GM19099 (cell line): Measurements from ENCODE around the gene VAV3.

Experiments
- POLR2A ChIP-seq: IDR thresholded peaks from 3 replicates; pipeline ENCODE4 v1.6.1; 2011; ENCODE audit warnings: low read depth; ENCODE audit not compliant: insufficient read length; ENCODE audit errors: extremely low read depth

VAV3 gene

DNA sequence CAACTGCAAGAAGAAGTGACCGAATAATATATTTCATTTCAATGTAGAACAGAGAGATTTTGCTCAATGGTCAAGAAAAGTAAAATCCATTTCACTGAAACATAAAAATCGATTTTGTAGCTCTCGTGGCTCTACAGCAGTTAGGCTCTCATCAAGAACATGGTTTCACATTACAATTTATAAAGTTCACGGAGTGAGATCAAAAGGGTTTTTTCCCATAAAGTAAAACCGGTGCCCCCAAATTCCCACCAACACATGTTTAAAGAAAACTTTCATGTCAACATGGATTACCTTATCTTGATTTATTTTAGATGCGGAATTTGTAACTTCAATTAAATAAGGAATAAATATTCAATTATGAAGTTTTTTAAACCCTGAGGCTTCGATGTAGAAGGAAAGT lies 16.3 kb upstream of the VAV3 start:
- no peak for TF ChIP-seq POLR2A

GRCh38 chr1:107979926-107980325 lies 14.9 kb upstream of the VAV3 start:
- TF ChIP-seq POLR2A, result no peak

GRCh38 chr1:107979088-107979487 lies 14.1 kb upstream of the VAV3 start:
- TF ChIP-seq POLR2A, result no peak

- no peak for TF ChIP-seq POLR2A
Measured at GRCh38 chr1:107976836-107977235, 11.9 kb upstream of the VAV3 start.

GRCh38 chr1:107976431-107976830 lies 11.5 kb upstream of the VAV3 start:
- no peak for TF ChIP-seq POLR2A

DNA sequence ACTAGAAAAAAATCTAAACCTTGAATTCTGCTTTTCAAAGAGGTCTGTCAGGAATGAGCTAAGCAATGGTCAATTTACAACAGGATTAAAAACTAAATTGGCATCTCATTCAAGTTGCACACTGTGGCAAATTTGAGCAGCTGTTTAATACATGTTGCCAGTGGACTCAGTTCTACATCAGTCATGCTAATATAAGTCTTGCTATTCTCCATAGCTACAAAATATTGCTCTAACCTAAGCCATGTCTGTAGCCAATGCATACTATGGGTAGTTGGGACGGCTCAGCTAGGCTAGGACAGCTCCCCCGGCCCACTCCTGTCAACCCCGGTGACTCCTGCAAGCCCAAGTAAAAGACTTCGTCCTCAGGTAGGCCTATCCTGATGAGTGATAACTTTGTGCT lies 10.9 kb upstream of the VAV3 start:
- TF ChIP-seq POLR2A, result no peak

DNA sequence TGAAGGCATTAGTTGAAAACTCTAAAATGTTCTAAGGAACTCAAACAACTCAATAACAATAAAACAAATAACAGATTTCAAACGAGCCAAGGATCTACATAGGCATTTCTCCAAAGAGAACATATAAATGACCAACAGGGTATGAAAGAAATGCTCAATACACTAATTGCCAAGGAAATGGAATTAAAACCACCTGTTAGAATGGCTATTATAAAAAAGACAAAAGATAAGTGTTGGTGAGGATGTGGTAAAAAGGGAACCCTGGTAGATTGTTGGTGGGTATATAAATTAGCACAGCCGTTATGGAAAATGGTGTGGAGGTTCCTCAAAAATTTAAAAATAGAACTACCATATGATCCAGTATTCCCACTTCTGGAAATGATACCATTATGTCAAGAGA lies 9.1 kb upstream of the VAV3 start:
- TF ChIP-seq POLR2A, result no peak

DNA sequence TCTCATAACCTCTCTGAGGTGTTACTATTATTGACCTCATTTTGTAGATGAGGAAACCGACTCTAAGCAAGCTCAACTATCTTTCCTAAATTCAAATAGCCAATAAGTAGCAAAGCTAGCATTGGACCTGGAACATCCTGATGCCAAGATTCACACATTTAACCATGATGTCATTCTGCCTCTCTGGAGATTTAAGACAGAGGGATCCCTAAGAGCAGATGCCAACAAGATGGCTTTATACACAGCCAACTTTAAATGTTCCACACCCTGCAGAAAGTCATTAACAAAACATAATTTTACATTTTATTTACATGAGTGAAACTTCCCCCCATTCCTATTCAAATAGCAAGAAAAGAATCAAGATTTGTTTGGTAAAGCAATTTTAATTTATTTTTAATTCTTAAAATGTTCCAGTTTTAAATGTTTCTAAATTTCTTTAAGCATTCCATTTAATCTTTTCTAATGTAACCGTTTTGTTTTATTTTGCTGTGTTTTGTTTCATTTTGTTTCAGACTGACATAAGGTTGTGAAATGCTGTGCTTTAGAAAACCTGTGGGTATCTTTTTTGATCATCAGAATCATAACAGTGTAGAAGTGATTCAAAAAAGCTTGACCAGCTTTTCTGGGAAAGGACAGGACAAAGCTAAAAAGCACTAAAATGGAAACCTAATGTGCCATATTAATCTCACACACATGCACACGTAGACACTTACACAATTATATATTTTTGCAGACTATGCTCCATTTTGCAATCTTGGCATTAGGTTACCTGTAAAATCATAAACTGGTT lies 7.6 kb upstream of the VAV3 start:
- TF ChIP-seq POLR2A, result no peak

DNA sequence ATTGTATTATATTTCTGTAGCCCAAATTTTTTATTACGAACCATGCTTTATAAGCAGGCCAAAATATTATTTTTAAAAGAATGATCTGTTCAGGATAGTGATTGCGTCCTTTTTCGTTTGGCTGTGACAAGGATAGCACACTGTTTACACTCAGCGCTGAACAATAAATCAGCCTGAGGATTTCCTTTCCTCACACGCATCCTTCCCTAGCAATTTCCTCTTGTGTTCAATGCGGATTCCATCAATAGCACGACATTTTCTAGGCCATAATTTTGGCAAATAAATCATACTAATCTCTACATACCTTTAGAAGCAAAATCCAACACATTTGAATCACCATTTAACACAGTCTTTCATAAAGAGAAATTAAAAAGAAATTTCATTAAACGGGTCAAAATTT lies 1.6 kb upstream of the VAV3 start:
- no peak for TF ChIP-seq POLR2A

DNA sequence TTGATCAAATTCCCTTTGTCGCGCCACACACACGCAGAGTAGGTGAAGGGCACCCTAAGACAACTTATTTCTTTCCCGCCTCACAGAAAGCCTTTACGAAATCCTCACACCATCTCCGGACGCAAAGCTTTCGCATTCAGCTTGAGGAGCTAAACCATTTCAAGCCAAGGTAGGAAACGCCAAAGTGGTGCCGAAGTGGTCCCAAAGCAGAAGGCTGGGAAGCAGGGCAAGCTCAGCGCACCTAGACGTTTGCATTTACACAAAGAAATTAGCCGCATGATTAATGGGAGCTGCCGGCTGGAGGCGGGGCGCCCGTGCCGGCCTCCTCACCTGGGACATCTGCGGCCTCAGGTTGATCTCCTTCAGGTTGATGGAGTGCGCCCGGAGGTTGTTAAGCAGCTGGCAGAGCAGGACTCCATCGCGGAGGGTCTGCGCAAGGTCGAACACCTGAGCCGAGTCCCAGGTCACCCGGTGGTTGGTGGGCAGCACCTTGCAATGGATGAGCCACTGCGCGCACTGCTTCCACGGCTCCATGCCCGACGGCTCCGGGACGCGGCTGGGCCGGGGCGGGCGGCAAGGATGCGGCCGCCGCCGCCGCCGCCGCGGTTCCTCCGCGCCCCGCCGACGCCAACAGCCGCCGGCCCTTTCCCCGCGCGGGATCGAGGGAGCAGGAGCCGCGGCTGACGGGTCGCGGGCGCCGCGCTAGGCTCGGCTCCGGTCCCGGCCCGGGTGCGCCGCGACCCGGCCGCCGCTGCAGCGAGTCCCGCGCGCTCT lies 457 bp downstream of the VAV3 start:
- TF ChIP-seq POLR2A, result no peak

- no peak for TF ChIP-seq POLR2A
Measured at GRCh38 chr1:107963601-107964335, 1.2 kb downstream of the VAV3 start.

DNA sequence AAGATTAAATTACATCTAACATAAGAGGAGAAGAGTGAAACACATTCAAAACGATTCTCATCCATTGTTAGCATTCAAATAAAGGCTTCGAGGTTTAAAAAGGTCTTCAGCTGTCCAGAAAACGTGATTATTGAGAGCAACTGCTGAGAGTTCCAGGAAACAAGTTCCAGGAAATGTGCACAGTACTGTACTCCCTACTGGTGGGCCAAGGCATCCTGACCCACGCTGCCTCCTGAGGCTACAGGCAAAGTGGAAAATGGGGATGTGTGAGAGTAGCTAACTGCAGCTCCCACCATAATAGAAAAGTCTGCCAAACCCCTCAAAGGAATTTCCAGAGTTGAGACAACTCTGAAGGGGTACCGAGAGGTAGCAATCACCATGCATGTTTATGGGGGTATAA lies 2.0 kb downstream of the VAV3 start:
- TF ChIP-seq POLR2A, result no peak

GRCh38 chr1:107954719-107955415 lies 10.1 kb downstream of the VAV3 start:
- no peak for TF ChIP-seq POLR2A

- no peak for TF ChIP-seq POLR2A
Measured at GRCh38 chr1:107954126-107954525, 10.9 kb downstream of the VAV3 start.

- no peak for TF ChIP-seq POLR2A
Measured at GRCh38 chr1:107953556-107953955, 11.4 kb downstream of the VAV3 start.

- no peak for TF ChIP-seq POLR2A
Measured at GRCh38 chr1:107952989-107953388, 12.0 kb downstream of the VAV3 start.

- TF ChIP-seq POLR2A, result no peak
Measured at GRCh38 chr1:107950464-107950863, 14.5 kb downstream of the VAV3 start.
